MG63 (cell line): ENCODE measurements around the gene ZFYVE1. TPM values are rescaled to one million over a fixed set of nuclear protein-coding genes. Genes with fewer than 3 reads are reported as not detected.
"Not testable (repeated sequence)": the region's sequence is repeated elsewhere in the genome, so short reads cannot be mapped to it uniquely, and the experiment has no call there.

Experiments
- DNase-seq: peaks from one replicate; pipeline ENCODE4 v3.0.0-alpha.2; 2020
- H3K27me3 ChIP-seq: fragments of 250-450 bp; sonication (Bioruptor Pico); 2 replicates; pipeline ENCODE4 v1.5.1; 2020; ENCODE audit warnings: mild to moderate bottlenecking, moderate library complexity
- H3K36me3 ChIP-seq: fragments of 250-450 bp; sonication (Bioruptor Pico); 2 replicates; pipeline ENCODE4 v1.5.1; 2020; ENCODE audit warnings: mild to moderate bottlenecking, moderate library complexity
- H3K4me3 ChIP-seq: fragments of 250-450 bp; sonication (Bioruptor Pico); 2 replicates; pipeline ENCODE4 v1.5.1; 2020; ENCODE audit warnings: mild to moderate bottlenecking, moderate library complexity
- H3K9me3 ChIP-seq: fragments of 250-450 bp; sonication (Bioruptor Pico); 2 replicates; pipeline ENCODE4 v1.5.1; 2020; ENCODE audit warnings: mild to moderate bottlenecking, moderate library complexity
- total RNA-seq: library from RNA; depleted of rRNA; stranded (reverse); fragments of >200 nt; shearing (Covaris generic); gene quantifications from 2 replicates; pipeline ENCODE4 v1.2.3, GENCODE V29; 2014; ENCODE audit warnings: low replicate concordance; rRNA removed

Gene ZFYVE1
- total RNA-seq: 3.6 and 5.0 TPM in 2 replicates

GRCh38 chr14:73026845-73027542, at the start of gene ZFYVE1:
Gene ZFYVE1, minus strand, starts transcription at chr14:73027106. Its CDS starts 2,598 bp downstream, at chr14:73024508.
- Histone ChIP-seq H3K27me3 (no peaks in the 10 kb centered on the region), H3K9me3 (no peaks in the 10 kb centered on the region), H3K36me3 (no peaks in the 10 kb centered on the region; the same call in 1 of the 2 replicates), H3K4me3 (peak within 1 kb of the TSS; percentile 74)
- DNase-seq: peak; percentile 96

GRCh38 chr14:73069585-73069984, 42.7 kb upstream of the ZFYVE1 start:
- H3K36me3 ChIP-seq: peaks cover 28% of the 10 kb centered on the region
- H3K9me3 ChIP-seq: no peaks in the 10 kb centered on the region
- no peak for DNase-seq
- H3K4me3 ChIP-seq: no peak overlapping the region
- no peaks in the 10 kb centered on the region for H3K27me3 ChIP-seq

DNA sequence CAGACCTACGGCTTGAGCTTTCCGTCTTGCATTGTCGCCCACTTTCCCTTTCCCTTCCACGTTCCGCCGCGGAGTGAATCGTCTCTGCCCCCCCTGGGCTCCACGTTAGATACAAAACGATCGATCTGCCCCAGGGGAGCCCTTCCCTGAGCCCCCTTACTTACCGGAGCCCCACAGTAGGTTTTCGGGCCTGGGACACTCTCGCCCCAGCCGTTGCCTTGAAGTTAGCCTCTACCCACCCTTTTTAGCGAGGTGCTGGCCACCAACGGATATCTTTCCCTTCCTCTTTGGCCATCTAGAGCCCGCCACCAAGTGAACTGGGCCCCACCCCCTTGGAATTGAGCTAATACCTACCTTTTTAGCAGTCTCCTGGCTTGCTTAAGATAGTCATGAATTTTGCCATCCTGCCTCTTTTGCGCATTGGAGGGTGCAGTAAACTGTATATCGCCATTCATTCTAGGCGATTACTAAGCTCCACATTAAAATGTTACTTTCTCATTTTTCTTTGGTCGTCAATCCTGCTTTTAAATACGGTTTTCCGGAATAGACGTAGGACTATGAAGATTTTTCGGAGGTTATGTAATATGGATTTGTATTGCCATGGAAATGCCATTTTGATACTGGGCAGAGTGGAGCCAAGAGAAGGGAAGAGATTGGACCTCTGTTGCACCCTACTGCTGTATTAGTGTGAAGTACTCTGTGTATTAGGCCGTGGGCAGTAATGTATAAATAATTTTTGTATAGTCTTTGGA, 32.2 kb upstream of the ZFYVE1 start:
- peak; percentile 37 for DNase-seq
- Histone ChIP-seq H3K36me3 (peaks cover 28% of the 10 kb centered on the region), H3K4me3 (peak overlapping the region; percentile 91), H3K27me3 (no peaks in the 10 kb centered on the region), H3K9me3 (no peaks in the 10 kb centered on the region)

DNA sequence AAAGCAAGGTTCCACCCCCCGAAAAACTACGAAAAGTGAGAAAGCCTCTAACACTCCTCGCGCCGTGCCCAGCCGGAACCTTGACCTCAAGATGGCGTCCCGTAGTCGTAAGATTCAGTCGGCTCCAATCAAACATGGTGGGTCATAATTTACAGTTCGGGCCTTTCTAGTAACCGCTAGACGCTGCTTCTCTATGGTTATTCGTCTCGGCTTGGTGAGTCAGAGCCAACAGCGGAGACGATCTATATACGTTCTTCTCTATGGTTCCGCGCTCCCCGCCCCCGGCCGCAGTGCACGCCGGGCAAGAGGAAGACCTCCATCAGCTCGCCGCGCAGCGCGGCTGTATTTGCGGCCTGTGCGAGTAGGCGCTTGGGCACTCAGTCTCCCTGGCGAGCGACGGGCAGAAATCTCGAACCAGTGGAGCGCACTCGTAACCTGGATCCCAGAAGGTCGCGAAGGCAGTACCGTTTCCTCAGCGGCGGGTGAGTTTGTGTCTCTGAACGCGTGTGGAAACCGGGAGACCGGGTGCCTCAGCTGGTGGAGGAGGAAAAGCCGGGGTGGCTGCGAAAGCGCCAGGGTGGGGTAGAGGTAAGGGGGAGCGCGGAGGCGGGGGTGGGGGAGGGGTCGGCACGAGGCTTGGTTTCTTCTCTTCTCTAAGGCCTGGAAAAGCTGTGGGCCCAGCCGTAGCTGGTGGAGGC, 31.5 kb upstream of the ZFYVE1 start, which contains the start of gene RBM25:
RBM25 (plus strand) TSS at position 311 of the 698 bp plus-strand sequence. CDS start 13,108 bp downstream, outside the sequence.
- H3K27me3 ChIP-seq: no peaks in the 10 kb centered on the region
- H3K9me3 ChIP-seq: no peaks in the 10 kb centered on the region
- H3K36me3 ChIP-seq: peaks cover 21% of the 10 kb centered on the region
- DNase-seq: peak; percentile 93
- H3K4me3 ChIP-seq: peak within 1 kb of the TSS; percentile 91

GRCh38 chr14:73057944-73058223, 31.0 kb upstream of the ZFYVE1 start:
- H3K27me3 ChIP-seq: no peaks in the 10 kb centered on the region
- DNase-seq: no peak
- H3K36me3 ChIP-seq: peaks cover 20% of the 10 kb centered on the region
- H3K9me3 ChIP-seq: no peaks in the 10 kb centered on the region
- peak overlapping the region; percentile 91 for H3K4me3 ChIP-seq

GRCh38 chr14:73055251-73055650, 28.3 kb upstream of the ZFYVE1 start:
- no peak for DNase-seq
- Histone ChIP-seq H3K36me3 (peaks cover 6% of the 10 kb centered on the region; the same call in 1 of the 2 replicates), H3K9me3 (no peaks in the 10 kb centered on the region)

GRCh38 chr14:73049428-73049827, 22.5 kb upstream of the ZFYVE1 start:
- no peaks in the 10 kb centered on the region for H3K36me3 ChIP-seq
- no peak for DNase-seq
- H3K27me3 ChIP-seq: no peaks in the 10 kb centered on the region
- no peaks in the 10 kb centered on the region for H3K9me3 ChIP-seq
- H3K4me3 ChIP-seq: no peak overlapping the region

More at GRCh38 chr14:73055251-73055650, 28.3 kb upstream of the ZFYVE1 start:
- Histone ChIP-seq H3K4me3 (no peak overlapping the region), H3K27me3 (no peaks in the 10 kb centered on the region)

GRCh38 chr14:73047808-73048207, 20.9 kb upstream of the ZFYVE1 start:
- H3K27me3 ChIP-seq: no peaks in the 10 kb centered on the region
- H3K36me3 ChIP-seq: no peaks in the 10 kb centered on the region
- no peak for DNase-seq
- no peaks in the 10 kb centered on the region for H3K9me3 ChIP-seq
- no peak overlapping the region for H3K4me3 ChIP-seq

- DNase-seq, H3K9me3 ChIP-seq, H3K36me3 ChIP-seq, H3K27me3 ChIP-seq, H3K4me3 ChIP-seq: not testable (repeated sequence)
Observed at GRCh38 chr14:73036706-73037450, 10.0 kb upstream of the ZFYVE1 start.

GRCh38 chr14:73027984-73028383, 1.1 kb upstream of the ZFYVE1 start:
- Histone ChIP-seq H3K9me3 (no peaks in the 10 kb centered on the region), H3K27me3 (no peaks in the 10 kb centered on the region), H3K4me3 (no peak overlapping the region; the same call in 1 of the 2 replicates), H3K36me3 (no peaks in the 10 kb centered on the region)
- no peak for DNase-seq

DNA sequence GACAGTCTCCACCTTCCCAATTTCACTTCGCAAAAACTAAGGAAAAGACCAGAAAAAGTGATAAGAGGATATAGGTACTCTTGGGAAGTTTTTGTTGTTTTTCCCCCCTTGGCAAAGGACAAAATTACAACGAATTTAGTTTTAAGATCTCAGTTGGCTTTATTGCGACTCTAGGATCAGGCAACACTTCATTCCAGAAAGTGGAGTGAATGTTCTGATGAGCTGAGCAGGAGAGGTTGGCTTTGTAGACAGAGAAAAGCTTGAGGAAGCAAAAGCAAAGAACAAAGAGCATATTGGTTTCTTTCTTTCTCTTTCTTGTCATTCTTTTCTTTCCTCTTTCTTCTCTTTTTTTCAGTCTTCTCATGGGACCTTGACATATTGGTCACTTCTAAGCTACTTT, 640 bp upstream of the ZFYVE1 start:
- no peaks in the 10 kb centered on the region for H3K9me3 ChIP-seq
- DNase-seq: no peak
- H3K4me3 ChIP-seq: peak overlapping the region; percentile 74
- H3K27me3 ChIP-seq: no peaks in the 10 kb centered on the region
- no peaks in the 10 kb centered on the region for H3K36me3 ChIP-seq

- Histone ChIP-seq H3K36me3 (no peaks in the 10 kb centered on the region; the same call in 1 of the 2 replicates), H3K27me3 (no peaks in the 10 kb centered on the region)
- no peak for DNase-seq
Observed at GRCh38 chr14:73026243-73026844, 562 bp downstream of the ZFYVE1 start.

GRCh38 chr14:73025544-73025943, 1.4 kb downstream of the ZFYVE1 start:
- no peaks in the 10 kb centered on the region; the same call in 1 of the 2 replicates for H3K36me3 ChIP-seq
- H3K27me3 ChIP-seq: no peaks in the 10 kb centered on the region
- no peak overlapping the region for H3K4me3 ChIP-seq
- H3K9me3 ChIP-seq: no peaks in the 10 kb centered on the region
- no peak for DNase-seq

More at GRCh38 chr14:73026243-73026844, 562 bp downstream of the ZFYVE1 start:
- Histone ChIP-seq H3K4me3 (peak overlapping the region; percentile 74), H3K9me3 (no peaks in the 10 kb centered on the region)

DNA sequence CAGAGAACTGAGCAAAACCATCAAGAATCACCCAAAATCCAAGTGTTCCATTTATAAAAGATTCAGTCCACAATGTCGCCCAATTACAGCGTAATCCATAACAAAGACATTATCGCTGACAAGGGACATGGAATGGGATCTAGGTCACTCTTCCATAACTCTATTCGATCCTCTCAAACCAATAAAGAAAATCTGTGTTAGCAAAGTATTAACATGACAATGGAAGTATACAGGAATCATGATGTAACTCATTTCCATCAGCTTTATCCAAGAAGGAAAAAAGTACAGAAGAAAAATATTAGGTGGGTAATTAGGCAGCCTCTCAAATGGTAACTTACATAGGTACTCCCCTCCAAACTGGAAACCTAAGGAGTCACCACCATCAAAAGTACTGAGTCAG, 4.9 kb downstream of the ZFYVE1 start:
- no peaks in the 10 kb centered on the region; the same call in 1 of the 2 replicates for H3K36me3 ChIP-seq
- no peaks in the 10 kb centered on the region for H3K9me3 ChIP-seq
- no peaks in the 10 kb centered on the region for H3K27me3 ChIP-seq
- no peak for DNase-seq
- no peak overlapping the region for H3K4me3 ChIP-seq

DNA sequence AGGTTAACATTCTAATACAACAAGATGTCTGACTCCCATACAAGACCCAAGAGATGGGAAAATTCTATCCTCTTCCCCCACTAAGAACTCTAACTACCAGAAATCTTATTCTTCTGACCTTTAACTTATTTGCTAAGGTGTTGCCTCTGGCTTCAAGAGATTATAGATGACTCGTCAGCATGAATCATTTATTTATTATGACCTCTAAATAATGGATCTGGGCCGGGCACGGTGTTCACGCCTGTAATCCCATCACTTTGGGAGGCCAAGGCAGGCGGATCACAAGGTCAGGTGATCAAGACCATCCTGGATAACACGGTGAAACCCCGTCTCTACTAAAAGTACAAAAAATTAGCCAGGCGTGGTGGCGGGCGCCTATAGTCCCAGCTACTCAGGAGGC, 10.9 kb downstream of the ZFYVE1 start:
- not testable (repeated sequence) for DNase-seq, H3K4me3 ChIP-seq, H3K36me3 ChIP-seq, H3K27me3 ChIP-seq, H3K9me3 ChIP-seq

DNA sequence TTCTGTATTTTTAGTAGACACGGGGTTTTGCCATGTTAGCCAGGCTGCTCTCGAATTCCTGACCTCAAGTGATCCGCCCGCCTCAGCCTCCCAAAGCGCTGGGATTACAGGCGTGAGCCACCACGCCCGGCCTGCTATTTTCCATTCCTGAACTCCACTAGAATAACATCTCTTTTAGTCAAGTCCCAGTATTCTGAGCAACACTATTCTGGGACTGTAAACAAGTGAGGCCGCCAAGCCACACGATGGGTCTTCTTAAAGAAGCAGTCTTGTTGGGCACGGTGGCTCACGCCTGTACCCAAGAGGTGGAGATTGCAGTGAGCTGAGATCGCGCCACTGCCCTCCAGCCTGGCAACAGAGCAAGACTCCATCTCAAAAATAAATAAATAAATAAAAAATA, 11.4 kb downstream of the ZFYVE1 start:
- H3K9me3 ChIP-seq, H3K4me3 ChIP-seq, H3K27me3 ChIP-seq, DNase-seq, H3K36me3 ChIP-seq: not testable (repeated sequence)
